Skin of body (tissue), 3 donors: ENCODE results near the gene APLP2. TPM values are rescaled to one million over a fixed set of nuclear protein-coding genes. Genes with fewer than 3 reads are reported as not detected.
"Not testable (repeated sequence)": the region's sequence is repeated elsewhere in the genome, so short reads cannot be mapped to it uniquely, and the experiment has no call there.

Experiments used
- DNase-seq: peaks from one replicate; lab custom pipeline; 2025; lab: John Stamatoyannopoulos, UW
- small RNA-seq: library from RNA; depleted of rRNA; stranded (forward); fragments of <200 nt; gene quantifications from one replicate; pipeline ENCODE3, GENCODE V24; 2014; ENCODE audit warnings: low replicate concordance
- total RNA-seq: library from RNA; depleted of rRNA; stranded (reverse); fragments of >200 nt; gene quantifications from one replicate; pipeline ENCODE4 v1.2.3, GENCODE V29; 2014

The APLP2 gene
- total RNA-seq, 1 donor from 2014 or later, result 186 TPM

DNA sequence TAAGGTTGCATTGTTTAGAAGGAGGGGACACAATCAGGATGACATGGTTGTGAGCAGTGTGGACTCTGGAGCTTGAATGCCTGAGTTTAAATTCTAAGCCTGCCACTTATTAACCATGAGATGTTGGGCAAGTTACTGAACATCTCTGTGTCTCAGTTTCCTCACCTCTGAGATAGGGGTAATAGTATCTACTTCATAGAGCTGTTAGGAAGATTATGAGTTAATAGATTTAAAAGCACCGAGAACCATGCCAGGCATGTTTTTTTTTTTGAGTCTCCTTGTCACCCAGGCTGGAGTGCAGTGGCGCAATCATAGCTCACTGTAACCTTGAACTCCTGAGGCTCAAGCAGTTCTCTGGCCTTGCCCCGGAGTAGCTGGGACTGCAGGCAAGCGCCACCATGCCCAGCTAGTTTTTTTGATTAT is 123.2 kb downstream of the APLP2 start:
- no peak for DNase-seq

DNA sequence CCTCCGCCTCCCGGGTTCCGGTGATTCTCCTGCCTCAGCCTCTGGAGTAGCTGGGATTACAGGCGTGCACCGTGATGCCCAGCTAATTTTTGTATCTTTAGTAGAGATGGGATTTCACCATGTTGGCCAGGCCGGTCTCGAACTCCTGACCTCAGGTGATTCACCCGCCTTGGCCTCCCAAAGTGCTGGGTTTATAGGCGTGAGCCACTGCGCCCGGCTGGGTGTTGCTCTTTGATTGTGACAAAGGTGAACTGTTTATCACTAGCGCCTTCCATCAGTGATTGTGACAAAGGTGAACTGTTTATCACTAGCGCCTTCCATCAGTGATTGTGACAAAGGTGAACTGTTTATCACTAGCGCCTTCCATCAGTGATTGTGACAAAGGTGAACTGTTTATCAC is 123.9 kb downstream of the APLP2 start:
- DNase-seq, result not testable (repeated sequence)

Small RNAs within 50 kb of the gene (small RNA-seq; reads per million reads assigned to genes)
- not detected for gene RF00015
- not detected for gene RPL34P21

Other genes starting within 250 kb of the APLP2 start
- gene NFRKB, start 174.3 kb upstream of the APLP2 start, total RNA-seq, result 23.9 TPM
- 5.7 TPM for gene PRDM10, start 67.1 kb upstream of the APLP2 start, total RNA-seq
- 18.3 TPM for gene ST14, start 89.9 kb downstream of the APLP2 start, total RNA-seq
- gene ZBTB44, start 245.0 kb downstream of the APLP2 start, total RNA-seq, result 49.4 TPM